ENCODE results near the gene NDUFB1. TPM values are rescaled to one million over a fixed set of nuclear protein-coding genes. Genes with fewer than 3 reads are reported as not detected.

NDUFB1 gene
- 100 to 1,000 TPM; 168 to 194 (median 175) TPM for polyA plus RNA-seq (ENCODE audit: insufficient read length in 4 of 4)

DNA sequence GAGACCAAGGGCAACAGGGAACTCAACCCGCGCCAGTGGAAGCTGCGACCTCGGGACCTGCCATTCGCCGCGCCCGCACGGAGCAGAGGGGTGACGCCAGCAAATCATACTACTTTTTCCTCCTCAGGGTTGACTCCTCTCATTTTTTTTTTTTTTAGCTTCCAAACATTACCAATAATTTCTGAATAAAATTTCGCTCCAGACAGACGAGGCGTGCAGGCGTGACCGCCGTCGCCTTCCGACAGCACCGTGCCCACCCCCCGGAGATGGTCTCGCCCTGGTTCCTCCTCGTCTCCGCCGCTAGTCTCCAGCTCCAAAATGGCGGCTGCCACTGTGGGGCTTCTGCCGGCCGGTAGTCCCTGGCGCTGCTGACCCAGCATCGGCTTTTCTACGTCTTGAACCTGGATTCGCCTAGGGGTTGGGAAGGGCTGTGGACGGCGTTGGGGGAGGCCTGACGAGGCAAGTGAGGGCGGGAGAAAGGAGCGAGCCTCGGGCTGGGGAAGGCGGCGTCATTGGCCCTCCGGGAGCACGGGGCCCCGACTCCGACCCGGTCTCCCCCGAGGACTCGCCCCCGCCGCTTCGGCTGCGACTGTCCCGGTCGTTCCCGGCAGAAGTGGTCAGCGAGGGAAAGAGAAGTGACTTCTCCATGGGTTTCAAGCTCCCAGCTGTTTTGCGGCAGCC lies at the start of gene NDUFB1, which contains the start of gene CPSF2:
Gene NDUFB1, minus strand, starts transcription at position 37 of the 681 bp plus-strand sequence. CDS start 4,069 bp downstream, outside the sequence.
Gene CPSF2, plus strand, starts transcription at position 300 of the 681 bp plus-strand sequence. CDS start 9,016 bp downstream, outside the sequence.
- DNase-seq (ENCODE audit: low read depth in 4 of 4, low spot score in 3 of 4) = peak; percentile 68 to 83 (median 72)

DNA sequence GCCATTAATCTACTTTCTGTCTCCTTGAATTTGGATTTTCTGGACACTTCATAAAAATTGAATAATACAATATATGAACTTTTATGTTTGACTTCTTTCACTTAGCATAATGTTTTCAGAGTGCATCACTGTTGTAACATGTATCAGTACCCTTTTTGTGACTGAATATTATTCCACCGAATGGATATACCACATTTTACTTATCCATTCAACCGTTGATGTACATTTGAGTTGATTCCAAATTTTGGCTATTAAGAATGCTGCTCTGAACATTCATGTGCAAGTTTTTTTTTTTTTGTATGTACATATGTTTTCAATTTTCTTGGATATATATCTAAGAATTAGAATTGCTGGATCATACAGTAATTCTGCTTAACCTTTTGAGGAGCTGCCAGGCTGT lies 43.5 kb upstream of the NDUFB1 start:
- no peak for DNase-seq (ENCODE audit: low read depth in 4 of 4, low spot score in 3 of 4)

DNA sequence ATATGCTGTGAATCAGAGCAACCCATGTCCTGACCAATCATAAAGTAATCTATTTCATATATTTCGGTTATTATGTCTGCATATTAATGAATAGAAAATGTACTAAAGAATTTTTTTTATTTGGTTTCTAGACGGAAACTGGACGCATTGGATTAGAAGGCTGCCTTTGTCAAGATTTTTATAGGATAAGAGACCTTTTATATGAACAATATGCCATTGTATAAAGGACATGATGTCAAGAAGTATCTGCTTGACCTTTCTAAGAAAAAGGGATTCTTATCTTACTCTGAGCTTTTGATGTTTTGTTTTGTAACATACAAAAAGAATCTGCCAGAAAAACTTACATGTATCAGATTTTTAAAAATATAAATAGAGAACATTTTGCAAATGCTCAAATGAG lies 40.0 kb upstream of the NDUFB1 start:
- DNase-seq (ENCODE audit: low read depth in 4 of 4, low spot score in 3 of 4) = no peak

DNA sequence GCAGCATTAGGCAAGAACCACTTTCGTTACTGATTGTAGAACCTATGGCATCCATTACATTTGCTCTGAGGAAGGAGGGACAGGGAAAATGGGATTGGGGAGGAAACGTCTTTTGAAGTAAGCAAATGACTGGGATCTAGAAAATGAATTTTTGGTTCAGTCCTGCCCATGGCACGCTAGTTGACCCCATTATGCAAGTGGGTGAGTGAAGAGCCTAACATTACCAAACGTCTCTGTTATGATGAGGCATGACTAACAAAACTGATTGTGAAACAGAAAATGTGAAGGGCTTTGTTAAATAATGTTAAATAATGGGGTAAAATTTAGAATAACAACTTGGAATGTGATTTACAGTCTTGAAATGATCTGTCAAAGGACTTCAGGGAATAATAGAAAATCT lies 39.1 kb upstream of the NDUFB1 start:
- no peak for DNase-seq (ENCODE audit: low read depth in 4 of 4, low spot score in 3 of 4)

DNA sequence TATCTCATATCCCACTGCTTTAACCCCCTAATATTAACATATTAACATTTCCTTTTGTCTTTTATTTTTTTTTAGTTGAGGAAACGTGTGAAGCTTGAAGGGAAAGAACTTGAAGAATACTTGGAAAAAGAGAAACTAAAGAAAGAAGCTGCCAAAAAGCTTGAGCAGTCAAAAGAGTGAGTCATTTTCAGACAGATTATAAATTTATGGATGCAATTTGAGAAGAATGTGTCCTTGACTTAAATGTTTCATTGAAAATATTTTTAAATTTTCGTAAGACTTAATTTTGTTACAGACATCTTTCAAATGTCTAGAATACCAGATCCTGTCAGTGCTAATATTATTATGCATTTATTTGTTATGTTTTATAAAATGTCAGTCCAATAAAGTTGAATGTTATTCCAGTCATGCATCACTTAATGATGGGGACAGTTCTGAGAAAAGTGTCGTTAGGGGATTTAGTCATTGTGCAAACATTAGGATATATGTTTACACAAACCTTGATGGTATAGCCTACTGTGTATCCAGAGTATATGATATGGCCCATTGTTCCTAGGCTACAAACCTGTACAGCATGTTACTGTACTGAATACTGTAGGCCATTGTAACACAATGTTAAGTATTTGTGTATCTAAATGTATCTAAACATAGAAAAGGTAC lies 32.9 kb upstream of the NDUFB1 start:
- DNase-seq (ENCODE audit: low read depth in 4 of 4, low spot score in 3 of 4) = no peak

DNA sequence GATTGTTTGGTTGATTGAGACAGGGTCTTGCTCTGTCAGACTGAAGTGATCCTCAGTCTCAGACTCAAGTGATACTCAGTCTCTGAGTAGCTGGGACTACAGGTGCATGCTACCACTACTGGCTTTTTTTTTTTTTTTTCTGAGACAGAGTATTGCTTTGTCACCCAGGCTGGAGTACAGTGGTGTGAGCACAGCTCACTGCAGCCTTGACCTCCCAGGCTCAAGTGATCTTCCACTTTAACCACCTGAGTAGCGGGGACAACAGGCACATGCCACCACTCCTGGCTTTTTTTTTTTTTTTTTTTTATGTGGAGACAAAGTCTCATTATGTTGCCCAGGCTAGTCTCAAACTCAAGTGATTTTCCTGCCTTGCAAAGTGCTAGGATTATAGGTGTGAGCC lies 32.1 kb upstream of the NDUFB1 start:
- no peak for DNase-seq (ENCODE audit: low read depth in 4 of 4, low spot score in 3 of 4)

DNA sequence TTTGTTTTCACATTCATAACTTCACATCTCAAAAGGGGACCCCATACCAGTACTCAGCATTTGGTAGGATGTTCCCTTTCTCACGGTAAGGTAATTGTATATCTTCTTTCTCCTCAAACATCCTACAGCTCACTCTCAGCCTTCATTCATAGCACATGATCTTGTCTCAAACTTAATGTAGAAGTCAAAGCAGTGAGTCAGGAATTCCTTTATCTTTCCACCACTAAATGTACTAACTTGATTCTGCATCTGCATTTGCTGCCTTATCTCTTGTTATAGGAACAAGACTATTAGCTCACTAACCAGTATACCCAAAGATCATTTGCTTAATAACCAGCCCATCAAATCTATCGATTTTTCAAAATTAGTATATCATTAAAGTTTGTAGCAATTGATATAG lies 23.2 kb upstream of the NDUFB1 start:
- DNase-seq (ENCODE audit: low read depth in 4 of 4, low spot score in 3 of 4) = no peak

DNA sequence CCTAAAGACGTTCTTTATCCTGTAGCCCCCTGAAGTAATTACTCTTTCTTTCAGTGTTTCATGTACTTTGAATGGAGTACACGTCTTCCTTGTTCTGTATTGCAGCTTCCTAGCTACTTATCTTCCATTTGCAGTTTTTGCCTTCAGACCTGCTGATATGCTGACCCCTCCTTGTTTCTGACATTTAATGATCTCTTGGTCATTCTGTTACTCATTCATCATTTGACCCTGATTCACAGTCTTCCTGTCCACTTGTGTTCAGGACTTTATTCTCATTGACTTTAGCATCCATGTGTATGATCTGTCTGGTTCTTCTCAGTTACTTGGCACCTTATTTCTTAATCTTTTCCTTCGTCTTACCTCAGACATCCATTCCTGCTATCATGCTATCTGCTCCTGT lies 22.5 kb upstream of the NDUFB1 start:
- no peak for DNase-seq (ENCODE audit: low read depth in 4 of 4, low spot score in 3 of 4)

DNA sequence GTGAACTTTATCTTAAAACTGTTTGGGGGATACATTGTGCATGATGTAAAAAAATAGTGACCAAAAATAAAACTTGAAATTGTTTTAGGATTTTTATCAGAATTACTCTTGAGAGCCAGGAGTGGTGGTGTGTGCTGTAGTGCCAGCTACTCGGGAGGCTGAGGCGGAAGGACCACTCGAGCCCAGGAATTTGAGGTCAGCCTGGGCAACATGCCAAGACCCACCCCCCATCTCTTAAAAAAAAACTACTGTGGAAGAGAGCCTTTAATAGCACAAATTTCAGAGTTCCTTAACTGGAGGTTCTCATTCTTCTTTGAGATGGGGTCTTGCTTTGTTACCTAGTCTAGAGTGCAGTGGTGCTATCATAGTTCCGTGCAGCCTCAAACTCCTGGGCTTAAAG lies 21.8 kb upstream of the NDUFB1 start:
- DNase-seq (ENCODE audit: low read depth in 4 of 4, low spot score in 3 of 4) = no peak

DNA sequence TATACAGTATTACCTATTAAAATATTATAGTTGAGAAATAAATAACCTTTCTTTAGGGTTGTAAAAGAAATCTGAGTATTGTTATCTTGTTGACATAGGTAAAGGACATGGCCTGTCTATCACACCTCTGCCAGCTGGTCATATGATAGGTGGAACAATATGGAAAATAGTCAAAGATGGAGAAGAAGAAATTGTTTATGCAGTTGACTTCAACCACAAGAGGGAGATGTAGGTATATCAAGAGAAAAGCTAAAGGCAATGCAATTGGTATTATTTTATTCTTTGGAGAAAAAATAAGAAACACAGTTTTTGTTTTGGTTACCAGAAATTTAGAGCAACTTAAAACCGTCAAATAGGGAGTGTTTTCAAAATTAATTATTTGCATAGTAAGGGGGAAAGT lies 13.8 kb upstream of the NDUFB1 start:
- DNase-seq (ENCODE audit: low read depth in 4 of 4, low spot score in 3 of 4) = peak; percentile 6 to 12 (median 7)

DNA sequence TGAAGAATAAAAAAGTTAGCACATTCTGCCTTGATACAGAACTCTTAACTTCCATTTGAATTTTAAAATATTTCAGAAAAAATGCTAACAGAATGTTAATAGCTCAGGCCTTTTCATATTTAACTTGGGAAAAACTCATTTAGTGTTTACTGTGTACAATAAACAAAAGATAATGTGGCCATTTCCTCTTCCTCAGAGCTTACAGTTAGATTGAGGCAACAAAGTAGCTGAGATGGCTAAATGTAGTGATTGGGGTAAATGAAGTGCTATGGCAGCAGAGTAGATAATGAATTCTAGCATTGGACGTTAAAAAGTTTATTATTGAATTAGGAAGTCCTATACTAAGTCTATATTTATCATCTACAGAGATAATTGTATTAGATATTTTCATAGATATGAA lies 12.9 kb upstream of the NDUFB1 start:
- DNase-seq (ENCODE audit: low read depth in 4 of 4, low spot score in 3 of 4) = no peak

DNA sequence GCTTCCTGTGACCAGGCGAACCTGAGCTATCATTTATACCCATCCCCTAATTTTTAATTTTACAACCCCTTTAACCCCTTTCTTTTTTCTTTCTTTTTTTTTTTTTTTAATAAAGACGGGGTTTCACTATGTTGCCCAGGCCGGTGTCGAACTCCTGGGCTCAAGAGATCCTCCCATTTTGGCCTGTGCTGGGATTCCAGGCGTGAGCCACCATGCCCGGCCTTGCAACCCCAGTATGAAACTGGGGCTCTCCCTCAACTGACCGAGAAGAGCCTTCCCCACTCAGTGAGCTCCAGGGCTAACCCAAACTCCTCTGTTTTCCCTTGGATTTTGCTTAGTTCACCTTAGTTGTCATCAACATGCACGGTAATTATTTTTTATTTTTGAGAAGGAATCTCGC lies 1.3 kb upstream of the NDUFB1 start:
- DNase-seq (ENCODE audit: low read depth in 4 of 4, low spot score in 3 of 4) = no peak

DNA sequence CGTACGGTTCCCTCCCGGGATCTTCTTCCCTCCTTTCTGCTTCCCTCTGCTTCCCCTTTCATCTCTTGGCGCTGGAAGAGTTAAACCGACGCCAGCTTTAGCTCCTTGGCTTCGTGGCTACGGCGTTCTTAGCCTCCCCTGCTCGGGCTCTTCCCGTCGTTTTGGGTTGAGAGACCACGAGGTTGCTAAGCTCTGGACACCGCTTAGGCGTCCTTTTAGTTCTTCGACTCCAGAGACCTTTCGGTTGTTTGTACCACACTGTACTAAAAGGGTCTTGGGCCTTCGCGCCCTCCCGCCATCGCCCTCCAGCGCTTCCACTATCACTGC lies 808 bp upstream of the NDUFB1 start:
- peak in 1 of 4 donors; percentile 31 for DNase-seq (ENCODE audit: low read depth in 4 of 4, low spot score in 3 of 4)

DNA sequence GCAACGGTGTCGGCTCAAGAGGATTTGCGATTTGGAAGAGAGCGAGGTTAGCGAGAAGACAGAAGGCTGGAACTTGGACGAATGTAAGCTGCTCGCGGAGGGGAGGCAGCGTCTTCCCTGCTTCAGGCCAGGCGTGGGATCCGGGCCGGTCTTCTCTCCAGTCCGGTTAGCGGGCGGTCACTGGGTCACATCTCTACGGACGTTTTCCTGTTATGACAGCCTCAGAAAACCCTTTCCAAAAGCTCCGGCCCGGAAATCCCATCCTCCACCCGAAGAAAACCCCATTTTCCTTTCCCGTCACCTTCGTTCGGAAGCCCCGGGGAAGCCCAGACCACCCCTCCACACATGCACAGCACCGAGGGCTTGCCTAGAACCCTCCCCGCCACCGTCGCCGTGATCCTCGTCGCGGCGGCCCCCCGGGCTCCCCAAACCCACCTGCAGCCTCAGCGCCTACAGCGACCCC lies 268 bp downstream of the NDUFB1 start:
- DNase-seq (ENCODE audit: low read depth in 4 of 4, low spot score in 3 of 4) = no peak

DNA sequence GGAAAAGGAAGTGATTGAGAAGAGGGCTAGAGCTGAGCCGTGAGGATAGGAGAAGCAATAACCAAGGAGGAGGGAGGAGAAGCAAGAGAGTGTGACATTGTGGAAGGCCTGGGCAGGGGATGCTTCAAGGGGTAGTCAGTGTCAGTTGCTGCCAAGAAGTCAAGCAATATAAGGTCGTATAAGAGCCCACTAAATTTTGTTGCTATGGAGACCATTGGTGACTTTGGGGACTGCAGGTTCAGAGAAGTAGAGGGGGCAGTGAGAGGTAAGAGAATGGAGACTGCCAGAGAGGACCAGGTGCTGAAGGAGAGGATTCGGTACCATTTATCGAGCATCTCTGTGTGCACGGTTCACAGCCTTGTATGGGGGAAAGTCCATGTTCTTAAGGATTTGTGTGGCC lies 12.0 kb downstream of the NDUFB1 start:
- DNase-seq (ENCODE audit: low read depth in 4 of 4, low spot score in 3 of 4) = no peak

DNA sequence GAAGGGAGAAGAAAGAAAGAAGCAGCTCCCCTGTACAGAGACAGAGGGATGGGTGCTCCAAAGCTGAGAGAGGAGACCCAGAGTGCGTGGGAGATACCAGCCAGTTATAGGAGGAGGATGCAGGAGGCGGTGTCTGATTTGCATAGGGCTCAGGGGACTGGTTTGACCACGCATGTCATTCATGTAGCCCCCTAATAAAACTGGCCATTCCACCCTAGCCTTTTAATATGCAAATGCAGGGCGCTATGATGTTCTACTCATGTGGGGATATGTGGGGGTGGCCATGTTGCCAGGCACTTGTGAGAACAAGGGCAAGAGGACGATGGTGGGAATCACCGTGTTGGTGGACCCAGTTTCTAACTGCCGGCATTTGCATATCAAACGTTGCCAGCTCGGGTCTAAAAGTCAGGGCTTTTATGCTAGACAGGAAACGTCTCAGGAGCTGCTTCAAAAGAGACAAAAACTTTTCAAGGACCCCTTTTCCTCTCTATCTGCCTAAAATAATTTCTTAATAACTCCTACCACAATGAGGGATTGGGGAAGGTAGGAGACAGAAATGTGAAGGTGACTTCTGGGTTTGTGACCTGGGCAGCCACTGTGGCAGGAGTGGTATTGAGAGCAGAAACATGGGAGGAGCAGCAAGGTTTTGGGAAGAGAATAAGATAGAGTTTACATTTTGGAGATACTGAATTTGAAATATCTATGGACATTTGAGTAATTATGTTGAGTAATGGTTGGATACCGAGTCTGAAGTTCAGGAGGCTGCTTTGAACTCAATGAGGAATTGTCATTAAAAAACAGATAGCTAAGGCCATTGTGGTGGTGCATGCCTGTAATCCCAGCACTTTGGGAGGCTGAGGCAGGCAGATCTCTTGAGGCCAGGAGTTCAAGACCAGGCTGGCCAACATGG lies 12.9 kb downstream of the NDUFB1 start:
- peak in 2 of 4 donors; percentile 5 to 7 for DNase-seq (ENCODE audit: low read depth in 4 of 4, low spot score in 3 of 4)

DNA sequence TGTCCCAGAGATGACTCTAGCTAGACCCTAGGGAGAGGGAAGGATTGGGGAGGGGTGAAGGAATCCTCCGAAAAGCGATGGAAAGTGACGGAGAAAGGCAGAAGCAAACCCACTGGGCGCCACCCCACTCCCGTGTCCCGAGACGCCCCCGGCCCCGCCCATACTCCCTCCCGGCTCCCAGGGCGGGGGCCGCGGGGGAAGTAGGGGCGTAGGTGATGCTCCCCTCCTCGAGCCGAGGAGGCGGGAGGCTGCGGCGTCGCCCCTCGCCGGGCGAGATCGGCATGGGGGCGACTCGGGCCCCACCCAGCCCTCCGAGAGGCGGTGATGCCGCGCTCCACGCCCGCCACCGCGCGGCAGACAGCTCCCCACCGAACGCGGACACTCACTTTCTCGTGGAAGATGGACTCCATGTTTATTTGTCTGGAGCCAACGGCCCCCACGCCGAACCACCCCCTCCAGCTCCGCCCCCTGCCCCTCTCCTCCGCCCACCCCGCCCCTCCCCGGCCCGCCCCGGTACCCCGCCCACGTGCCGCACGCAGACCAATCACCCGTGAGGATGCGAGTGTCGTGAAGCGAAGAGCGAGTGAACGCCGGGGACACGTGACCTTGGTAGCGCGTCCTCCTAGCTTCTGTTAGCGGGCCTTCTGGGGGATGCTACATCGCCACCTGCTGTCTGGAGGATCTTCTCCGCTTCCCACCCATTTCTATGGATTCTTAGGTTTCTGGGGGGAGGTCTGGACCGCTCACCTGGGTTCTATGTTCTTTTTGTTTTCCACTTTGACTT lies 15.2 kb downstream of the NDUFB1 start, which contains the start of gene ATXN3:
Gene ATXN3, minus strand, starts transcription at position 440 of the 784 bp plus-strand sequence. Its CDS starts 30 bp downstream, at position 410.
- DNase-seq (ENCODE audit: low read depth in 4 of 4, low spot score in 3 of 4) = peak; percentile 86 to 96 (median 94)

DNA sequence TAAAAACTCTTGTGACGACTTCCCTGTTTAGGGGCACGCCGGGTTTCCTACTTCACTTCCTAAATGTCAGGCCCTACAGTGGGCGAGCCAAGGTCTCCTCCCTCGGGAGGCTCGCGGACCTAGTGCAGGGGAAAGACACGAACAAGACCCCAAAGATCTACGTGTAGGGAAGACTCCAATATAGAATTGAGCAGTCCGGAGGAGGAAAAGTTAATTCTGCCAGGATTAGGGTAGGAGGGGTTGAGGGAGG lies 15.7 kb downstream of the NDUFB1 start:
- peak in 3 of 4 donors; percentile 12 to 38 (median 25) for DNase-seq (ENCODE audit: low read depth in 4 of 4, low spot score in 3 of 4)

DNA sequence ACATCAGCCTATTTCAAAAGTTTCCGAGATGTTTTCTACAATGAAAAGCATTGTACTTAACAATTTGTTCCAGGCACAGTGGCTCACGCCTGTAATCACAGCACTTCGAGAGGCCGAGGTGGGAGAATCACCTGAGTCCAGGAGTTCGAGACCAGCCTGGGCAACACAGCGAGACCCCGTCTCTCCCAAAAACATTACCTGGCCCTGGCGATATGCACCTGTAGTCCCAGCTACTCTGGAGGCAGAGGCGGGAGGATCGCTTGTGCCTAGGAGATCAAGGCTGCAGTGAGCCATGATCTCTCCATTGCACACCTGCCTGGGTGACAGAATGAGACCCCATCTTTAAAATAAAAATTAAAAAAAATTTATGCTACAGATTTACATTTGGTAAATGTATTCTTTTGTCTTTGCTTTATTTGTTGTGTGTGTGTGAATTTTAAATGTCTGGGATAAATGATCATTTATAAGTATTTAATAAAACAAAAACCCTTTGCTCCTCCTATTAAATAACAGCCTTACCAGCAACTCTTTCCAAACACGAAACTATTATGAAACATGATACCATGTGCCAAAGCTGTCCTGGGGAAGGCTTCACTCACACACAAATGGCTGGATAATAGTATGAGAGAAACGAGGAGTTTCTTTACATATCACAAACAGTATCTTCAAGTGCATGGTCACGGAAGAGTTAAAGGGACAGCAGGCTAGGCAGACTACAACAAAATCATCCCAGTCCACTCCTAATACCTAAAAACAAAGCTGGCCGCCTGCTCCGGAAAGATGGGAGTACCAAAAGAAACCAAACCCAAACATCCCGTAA lies 16.2 kb downstream of the NDUFB1 start:
- DNase-seq (ENCODE audit: low read depth in 4 of 4, low spot score in 3 of 4) = no peak

All from right renal pelvis (tissue), 4 donors.